DMS 273 (cell line): ENCODE data around the gene CMC2.

Source experiments
- DNase-seq: peaks from one replicate; lab custom pipeline; 2025; ENCODE audit not compliant: unreplicated experiment; lab: John Stamatoyannopoulos, UW

CMC2 gene

GRCh38 chr16:80981103-80981502, 25.6 kb downstream of the CMC2 start:
- DNase-seq: no peak

DNA sequence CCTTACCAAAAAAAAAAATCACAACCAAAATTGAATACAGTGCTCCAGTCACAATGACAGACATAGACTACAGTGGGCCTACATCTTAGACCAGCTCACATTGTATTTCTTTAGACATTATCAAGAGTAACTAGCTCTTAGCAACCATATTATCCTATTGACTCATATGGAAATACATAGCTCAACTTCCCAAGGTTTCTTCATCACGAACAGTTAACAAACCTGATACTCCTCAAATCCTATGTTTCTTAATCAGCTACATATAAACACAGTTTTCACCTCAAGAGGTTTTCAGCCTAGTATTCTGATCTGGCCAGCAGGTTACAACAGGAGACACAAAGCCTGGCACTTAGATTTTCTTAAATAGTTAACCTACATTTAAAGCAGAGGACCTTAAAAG, 29.7 kb downstream of the CMC2 start:
- no peak for DNase-seq

DNA sequence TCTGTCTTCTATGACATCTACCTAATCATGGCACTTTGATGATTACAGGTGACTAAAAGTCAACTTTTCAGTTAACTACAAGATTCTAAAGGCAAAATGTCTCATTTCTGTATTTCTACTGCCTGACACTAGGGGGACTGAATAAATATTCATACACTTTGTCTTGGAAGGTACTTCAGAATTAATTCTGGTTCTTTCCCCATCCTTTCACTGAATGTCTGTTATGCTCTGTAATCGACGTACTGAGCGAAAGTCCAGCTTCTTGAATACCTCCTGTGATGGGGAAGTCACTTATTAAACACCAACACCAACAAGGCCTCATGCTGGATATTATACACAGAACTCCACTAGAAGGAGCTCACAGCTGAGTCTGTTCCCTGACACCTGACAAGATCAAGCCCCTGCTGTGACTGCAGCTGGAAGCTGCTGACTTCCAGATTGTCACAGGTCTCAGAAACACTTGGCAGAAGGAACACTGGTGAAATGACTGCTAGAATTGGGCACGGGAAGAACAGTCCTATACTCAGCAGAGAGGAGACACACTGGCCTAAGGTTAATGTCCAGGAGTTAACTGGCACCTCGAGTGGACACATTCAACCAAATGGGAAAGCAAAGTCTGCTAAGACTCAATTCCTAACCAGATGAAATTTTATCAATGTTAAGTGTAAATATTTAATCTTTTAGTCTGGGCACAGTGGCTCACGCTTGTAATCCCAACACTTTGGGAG, 31.9 kb downstream of the CMC2 start:
- DNase-seq: peak; percentile 82

- no peak for DNase-seq
These were observed 32.7 kb downstream of the CMC2 start for GRCh38 chr16:80973991-80974390.

- DNase-seq: no peak
These were observed 34.1 kb downstream of the CMC2 start for GRCh38 chr16:80972611-80973010.

- peak; percentile 49 for DNase-seq
These were observed 34.9 kb downstream of the CMC2 start for GRCh38 chr16:80971819-80972218.

DNA sequence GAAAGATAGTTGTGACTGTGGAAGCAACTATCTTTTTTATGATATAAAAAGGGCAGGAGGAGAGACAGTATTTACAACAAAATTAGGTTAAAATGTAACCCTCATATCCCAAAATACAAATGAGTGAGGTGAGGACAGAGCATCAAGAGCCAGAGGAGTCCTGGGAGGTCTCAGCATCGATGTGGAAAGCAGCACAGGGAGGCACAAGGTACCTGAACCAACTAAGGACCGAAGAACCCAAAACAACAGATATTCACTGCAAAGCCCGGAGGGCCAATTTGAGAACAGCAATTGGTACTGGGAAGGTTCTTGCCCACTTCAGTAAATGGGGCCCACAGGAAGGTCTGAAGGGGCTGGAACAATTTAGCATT, 37.6 kb downstream of the CMC2 start:
- no peak for DNase-seq

DNA sequence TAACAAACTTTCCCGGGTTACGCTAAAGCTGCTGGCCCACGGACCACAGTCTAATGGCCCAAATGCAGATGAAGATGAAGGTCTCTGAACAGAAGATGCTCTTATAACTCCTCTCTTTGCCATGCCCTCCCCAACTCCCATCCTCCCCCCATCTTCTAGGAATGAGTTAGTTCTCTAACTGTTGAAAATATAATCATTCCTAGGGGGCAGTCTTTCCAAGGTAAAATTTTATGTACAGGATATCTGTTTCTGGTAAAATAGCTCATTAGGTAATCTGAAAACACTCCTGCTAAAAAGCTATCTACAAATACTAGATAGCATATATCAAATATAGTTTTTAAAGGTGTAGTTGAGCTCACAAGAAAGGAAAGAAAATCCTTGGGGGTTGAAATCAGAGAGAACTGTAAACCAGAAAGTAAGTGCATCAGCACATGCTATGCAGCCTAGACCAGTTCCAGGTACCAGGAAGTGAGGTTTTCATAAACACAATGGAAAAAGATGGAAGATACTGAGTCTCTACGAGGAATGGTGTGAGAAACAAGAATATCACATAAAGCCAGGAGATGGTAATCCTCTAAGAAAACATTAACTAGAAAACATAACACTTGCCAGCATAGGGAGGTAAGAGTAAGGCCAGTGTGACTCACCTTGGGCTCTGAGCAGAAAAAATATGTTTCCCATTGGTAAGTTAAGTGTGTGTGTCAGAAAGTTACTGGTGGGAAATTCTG, 38.1 kb downstream of the CMC2 start:
- DNase-seq: no peak

DNA sequence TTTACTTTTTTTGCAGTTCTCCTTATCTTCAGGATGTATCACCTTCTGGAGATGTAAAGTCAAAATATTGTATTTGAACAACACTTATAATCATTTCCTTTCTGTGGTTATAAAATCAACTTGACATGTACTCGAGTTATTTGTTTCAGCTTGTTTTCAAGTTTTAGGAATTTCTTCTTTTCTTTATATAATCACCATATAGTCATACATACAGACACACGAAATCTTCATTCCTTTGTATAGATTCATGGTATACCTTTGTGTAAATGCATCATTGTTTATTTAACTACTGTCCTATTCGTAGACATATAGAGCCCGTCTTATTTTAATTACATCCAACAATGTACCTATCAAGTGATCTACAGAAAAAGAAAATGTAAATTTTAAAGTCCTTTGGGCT, 40.1 kb downstream of the CMC2 start:
- DNase-seq: no peak

GRCh38 chr16:80964351-80964750, 42.3 kb downstream of the CMC2 start:
- DNase-seq: no peak

DNA sequence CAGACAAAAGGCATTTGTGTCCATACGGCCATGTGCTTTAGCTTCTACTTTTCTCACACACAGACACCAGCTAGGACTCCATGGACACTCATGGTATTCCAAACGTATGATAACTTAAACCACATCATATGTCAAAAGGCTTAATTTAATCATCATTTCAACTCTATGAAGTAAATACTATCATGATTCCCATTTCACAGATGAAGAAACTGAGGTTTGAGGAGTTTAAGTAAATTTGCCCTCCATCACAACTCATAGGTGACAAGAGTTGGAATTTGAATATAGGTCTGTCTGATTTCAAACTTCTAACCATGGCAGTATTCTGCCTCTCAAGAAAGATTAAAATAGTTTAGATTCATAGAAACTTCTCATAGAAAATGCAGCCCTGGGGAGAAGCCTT, 43.8 kb downstream of the CMC2 start:
- DNase-seq: no peak

DNA sequence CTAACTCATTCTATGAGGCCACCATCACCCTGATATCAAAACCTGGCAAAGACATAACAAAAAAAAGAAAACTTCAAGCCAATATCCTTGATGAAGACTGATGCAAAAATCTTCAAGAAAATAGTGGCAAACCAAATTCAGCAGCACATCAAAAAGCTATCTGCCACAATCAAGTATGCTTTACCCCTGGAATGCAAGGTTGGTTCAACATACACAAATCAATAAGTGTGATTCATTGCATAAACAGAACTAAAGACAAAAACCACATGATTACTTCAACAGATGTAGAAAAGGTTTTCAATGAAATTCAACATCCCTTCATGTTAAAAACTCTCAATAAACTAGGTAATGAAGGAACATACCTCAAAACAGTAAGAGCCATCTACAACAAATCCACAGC, 48.4 kb downstream of the CMC2 start:
- DNase-seq: no peak

DNA sequence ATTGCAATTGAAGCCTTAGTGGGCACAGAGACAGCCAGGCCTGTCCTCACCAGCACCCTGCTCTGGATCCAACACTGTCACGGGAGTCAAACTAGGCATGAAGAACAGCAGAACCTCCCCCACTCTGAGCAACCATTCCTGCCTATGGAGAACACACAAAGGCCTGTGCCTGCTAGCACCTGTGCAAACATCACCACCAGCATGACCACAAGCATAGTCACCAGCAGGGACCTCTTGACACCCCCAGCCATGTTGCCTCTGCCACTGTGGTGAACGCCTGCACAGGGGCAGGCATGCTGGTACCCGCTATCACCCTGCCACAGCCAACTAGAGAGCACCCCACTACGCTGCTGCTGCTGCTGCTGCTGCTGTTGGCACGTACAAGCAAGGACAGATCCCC, 51.7 kb downstream of the CMC2 start:
- DNase-seq: no peak

DNA sequence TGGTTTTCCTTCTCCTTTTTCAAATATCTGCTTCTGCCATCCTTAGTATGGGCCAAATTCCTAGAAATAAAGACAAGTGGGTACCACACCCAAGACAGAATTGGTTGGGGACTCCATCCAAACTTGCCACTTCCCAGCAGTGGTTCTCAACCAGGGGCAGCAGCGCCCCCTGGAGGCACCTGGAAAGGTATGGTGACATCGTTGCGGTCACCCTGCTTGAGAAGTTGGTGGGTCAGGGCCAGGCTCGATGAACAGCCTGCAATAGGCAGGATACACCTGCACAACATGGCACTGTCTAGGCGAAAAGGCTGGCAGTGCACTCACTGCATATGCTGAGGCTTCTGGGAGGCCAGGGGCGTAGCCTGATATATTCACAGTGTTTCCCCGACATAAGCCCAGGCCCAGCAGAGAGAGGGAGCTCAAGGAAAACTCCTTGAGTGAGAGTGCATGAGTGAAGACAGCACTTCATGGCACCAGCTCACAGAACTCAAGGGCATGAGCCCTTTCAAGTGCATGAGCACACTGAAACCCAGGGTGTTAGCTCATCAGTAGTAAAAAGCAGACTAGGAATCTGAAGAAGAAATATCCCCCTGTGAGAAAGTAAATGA, 57.7 kb downstream of the CMC2 start:
- peak; percentile 79 for DNase-seq

GRCh38 chr16:80947708-80948625, 58.7 kb downstream of the CMC2 start:
- DNase-seq: no peak

DNA sequence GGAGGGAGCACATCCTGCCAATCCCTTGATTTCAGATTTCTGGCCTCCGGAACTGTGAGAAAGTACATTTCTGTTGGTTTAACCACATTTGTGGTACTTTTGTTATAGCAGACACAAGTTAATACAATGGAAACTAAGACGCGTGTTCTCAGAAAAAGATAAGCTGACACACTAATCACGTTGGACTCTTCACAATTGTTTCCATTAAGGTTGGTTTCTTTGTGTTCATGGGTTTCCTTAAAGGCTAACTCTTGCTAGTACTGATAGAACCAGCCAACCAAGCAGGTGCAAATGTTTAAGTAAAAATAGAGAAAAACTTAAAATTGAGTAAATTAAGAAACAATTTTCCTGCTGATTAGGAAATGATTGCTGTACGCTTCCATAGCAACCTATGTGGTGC, 59.4 kb downstream of the CMC2 start:
- DNase-seq: no peak

- no peak for DNase-seq
These were observed 60.2 kb downstream of the CMC2 start for GRCh38 chr16:80946481-80946880.

DNA sequence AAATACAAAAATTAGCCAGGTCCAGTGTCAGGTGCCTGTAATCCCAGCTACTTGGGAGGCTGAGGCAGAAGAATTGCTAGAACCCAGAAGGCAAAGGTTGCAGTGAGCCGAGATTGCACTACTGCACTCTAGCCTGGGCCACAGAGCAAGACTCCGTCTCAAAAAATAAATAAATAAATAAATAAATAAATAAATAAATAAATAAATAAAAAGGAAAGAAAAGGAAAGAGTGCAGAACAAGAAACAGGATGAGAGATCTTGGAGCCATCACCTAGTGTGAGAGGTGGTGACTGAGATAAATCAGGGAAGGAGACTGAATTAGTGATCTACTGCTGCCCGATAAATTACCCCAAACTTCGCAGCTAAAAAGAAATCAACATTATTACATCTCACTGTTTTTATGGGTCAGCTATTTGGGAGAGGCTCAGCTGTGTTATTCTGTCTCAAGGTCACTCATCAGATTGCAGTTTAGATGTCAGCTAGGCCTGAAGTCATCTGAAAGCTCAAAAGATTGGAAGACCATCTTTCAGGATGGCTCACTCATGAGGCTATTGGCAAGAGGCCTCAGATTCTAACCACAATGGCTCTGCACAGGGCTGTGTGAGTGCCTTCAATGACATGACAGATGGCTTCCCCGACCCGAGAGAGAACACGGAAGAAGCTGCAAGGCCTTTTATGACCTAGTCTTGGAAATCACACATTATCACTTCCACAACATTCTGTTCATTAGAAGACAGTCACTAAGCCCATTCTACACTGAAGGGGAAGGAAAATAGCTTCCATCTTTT, 66.4 kb downstream of the CMC2 start:
- DNase-seq: peak; percentile 9

- DNase-seq: no peak
These were observed 67.8 kb downstream of the CMC2 start for GRCh38 chr16:80938879-80939260.

DNA sequence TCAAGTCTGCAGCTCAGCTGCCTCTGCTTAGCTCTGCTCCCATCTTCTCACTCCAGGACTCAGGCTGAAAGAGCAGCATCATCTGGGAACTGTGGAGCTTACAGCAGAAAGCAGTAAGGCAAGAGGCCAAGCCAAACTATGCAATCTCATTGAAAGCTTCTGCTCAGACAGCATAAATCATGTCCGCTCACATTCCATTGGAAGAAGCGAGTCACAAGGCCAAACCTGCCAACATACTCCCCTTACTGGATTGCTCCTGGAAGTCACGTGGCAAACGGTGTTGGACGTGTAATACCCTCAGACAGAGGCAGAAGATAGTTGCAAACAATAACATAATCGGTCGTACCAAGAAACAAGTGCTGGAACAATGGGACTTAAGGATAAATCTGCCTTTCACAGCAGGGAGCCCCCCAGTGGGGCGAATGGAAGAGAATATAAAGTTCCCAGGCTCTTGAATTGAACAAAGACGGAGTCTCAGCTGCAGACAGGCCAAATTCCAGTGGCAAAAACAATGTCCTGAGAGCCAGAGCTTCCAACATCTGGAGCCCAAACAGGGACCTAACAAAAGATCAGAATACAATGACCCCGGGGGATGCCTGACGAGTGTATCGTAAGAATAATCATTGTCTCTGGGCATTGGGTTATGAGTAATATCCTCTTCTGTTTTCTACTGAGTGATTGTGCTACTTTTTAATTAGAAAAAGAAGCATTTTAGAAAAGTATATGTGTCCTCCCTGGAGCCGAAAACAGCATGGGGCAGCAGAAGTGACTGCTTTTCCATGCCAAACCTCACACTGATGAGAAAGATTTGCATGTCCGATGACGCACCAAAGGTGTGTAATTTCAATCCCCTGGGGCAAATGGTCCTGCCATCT, 68.4 kb downstream of the CMC2 start:
- DNase-seq: peak; percentile 10
